IMR-90 (cell line): ENCODE results near the gene ITGB2. TPM values are rescaled to one million over a fixed set of nuclear protein-coding genes. Genes with fewer than 3 reads are reported as not detected.

Experiments used
- ATAC-seq: fragments of 200-7000 bp; cut with Tn5 transposase; 2 replicates; pipeline ENCODE4 v1.9.1; 2020; ENCODE audit warnings: low read depth, mild to moderate bottlenecking, moderate library complexity
- BruUV-seq: library from RNA; stranded (reverse); fragments of 400-500 nt; replicated peaks from 2 replicates; lab custom pipeline; 2021; lab: Mats Ljungman, UMichigan
- CTCF ChIA-PET: fragments of 300-600 bp; formaldehyde crosslinking; extraction: SDS; loops from one replicate; lab custom pipeline; 2021; ENCODE audit warnings: antibody characterized with exemption; lab: Yijun Ruan, JAX
- POLR2A ChIA-PET: fragments of 300-600 bp; sonication (Branson Sonifier 250); formaldehyde crosslinking; loops from one replicate; lab custom pipeline; 2022; ENCODE audit warnings: antibody characterized with exemption; ENCODE audit not compliant: unreplicated experiment; lab: Charles Lee
- DNase-seq: peaks from one replicate; pipeline ENCODE4 v3.0.0; 2013
- H2AFZ ChIP-seq: replicated peaks from 2 replicates; pipeline ENCODE3; 2013; ENCODE audit warnings: low read length, mild to moderate bottlenecking; ENCODE audit not compliant: poor library complexity
- H2AK5ac ChIP-seq: 2 replicates; pipeline ENCODE4 v1.6.1; 2013; ENCODE audit warnings: low read depth, low read length, inconsistent platforms
- H2AK9ac ChIP-seq: replicated peaks from 2 replicates; pipeline ENCODE3; 2013; ENCODE audit warnings: mild to moderate bottlenecking, low read depth, low read length, moderate library complexity; ENCODE audit not compliant: poor library complexity
- H2BK120ac ChIP-seq: 2 replicates; pipeline ENCODE4 v1.6.1; 2013; ENCODE audit warnings: low read depth, low read length, inconsistent platforms
- H2BK15ac ChIP-seq: 3 replicates; pipeline ENCODE4 v1.6.1; 2013; ENCODE audit warnings: low read depth, low read length, inconsistent platforms
- H2BK20ac ChIP-seq: 2 replicates; pipeline ENCODE4 v1.6.1; 2013; ENCODE audit warnings: low read depth, mild to moderate bottlenecking, inconsistent platforms, low read length, moderate library complexity
- H2BK5ac ChIP-seq: 2 replicates; pipeline ENCODE4 v1.6.1; 2013; ENCODE audit warnings: mild to moderate bottlenecking, low read depth, low read length, inconsistent platforms; ENCODE audit not compliant: poor library complexity, severe bottlenecking
- H3K14ac ChIP-seq: replicated peaks from 2 replicates; pipeline ENCODE4 v1.6.1; 2013; ENCODE audit warnings: low read depth, low read length, inconsistent platforms
- H3K18ac ChIP-seq: 2 replicates; pipeline ENCODE4 v1.6.1; 2013; ENCODE audit warnings: low read depth, low read length, control low read depth
- H3K23ac ChIP-seq: 2 replicates; pipeline ENCODE4 v1.6.1; 2013; ENCODE audit warnings: low read depth, low read length, inconsistent platforms
- H3K27ac ChIP-seq: 2 replicates; pipeline ENCODE4 v1.5.1; 2013; ENCODE audit warnings: mild to moderate bottlenecking, control low read depth, low read length; ENCODE audit not compliant: insufficient read depth
- H3K27me3 ChIP-seq: 2 replicates; pipeline ENCODE4 v1.6.1; 2013; ENCODE audit warnings: low read length; ENCODE audit not compliant: control insufficient read depth, insufficient read depth
- H3K36me3 ChIP-seq: 2 replicates; pipeline ENCODE4 v1.6.1; 2013; ENCODE audit warnings: low read length, mixed read lengths; ENCODE audit not compliant: control insufficient read depth, insufficient read depth
- H3K4ac ChIP-seq: 2 replicates; pipeline ENCODE4 v1.6.1; 2013; ENCODE audit warnings: low read depth, low read length, inconsistent platforms
- H3K4me1 ChIP-seq: 2 replicates; pipeline ENCODE4 v1.6.1; 2013; ENCODE audit warnings: low read length, mixed read lengths; ENCODE audit not compliant: control insufficient read depth, insufficient read depth
- H3K4me2 ChIP-seq: 2 replicates; pipeline ENCODE4 v1.6.1; 2013; ENCODE audit warnings: low read depth, mild to moderate bottlenecking, control low read depth, low read length, moderate library complexity
- H3K4me3 ChIP-seq: 2 replicates; pipeline ENCODE4 v1.5.1; 2013; ENCODE audit warnings: low read depth, mild to moderate bottlenecking, control low read depth, low read length, moderate library complexity; ENCODE audit not compliant: insufficient read depth
- H3K56ac ChIP-seq: 2 replicates; pipeline ENCODE4 v1.6.1; 2013; ENCODE audit warnings: low read length, inconsistent platforms; ENCODE audit not compliant: insufficient read depth; ENCODE audit errors: extremely low read depth
- H3K79me1 ChIP-seq, 2 experiments: 2 replicates each; pipeline ENCODE4 v1.6.1; 2013; ENCODE audit warnings: low read length in 2 of 2, inconsistent platforms in 1 of 2, low read depth in 1 of 2
- H3K9ac ChIP-seq: 2 replicates; pipeline ENCODE4 v1.6.1; 2013; ENCODE audit warnings: low read depth, low read length, control low read depth
- H3K9me1 ChIP-seq: 2 replicates; pipeline ENCODE4 v1.6.1; 2013; ENCODE audit warnings: low read length, inconsistent platforms; ENCODE audit not compliant: insufficient read depth
- H3K9me3 ChIP-seq: 2 replicates; pipeline ENCODE4 v1.6.1; 2013; ENCODE audit warnings: low read length; ENCODE audit not compliant: control insufficient read depth, insufficient read depth
- H4K20me1 ChIP-seq: 2 replicates; pipeline ENCODE4 v1.6.1; 2013; ENCODE audit warnings: low read length, inconsistent platforms; ENCODE audit not compliant: insufficient read depth
- H4K5ac ChIP-seq: 2 replicates; pipeline ENCODE4 v1.6.1; 2013; ENCODE audit warnings: mild to moderate bottlenecking, low read depth, low read length, control low read depth
- H4K8ac ChIP-seq, 2 experiments: 2 replicates each; pipeline ENCODE4 v1.6.1; 2013; ENCODE audit warnings: low read depth in 2 of 2, low read length in 2 of 2, control low read depth in 1 of 2, inconsistent platforms in 1 of 2
- H4K91ac ChIP-seq: 2 replicates; pipeline ENCODE4 v1.6.1; 2013; ENCODE audit warnings: low read depth, low read length, inconsistent platforms; ENCODE audit not compliant: insufficient read depth
- BHLHE40 ChIP-seq: fragments of 150-350 bp; IDR thresholded peaks from 2 replicates; pipeline ENCODE4 v1.6.1; 2016; ENCODE audit warnings: mild to moderate bottlenecking, low read depth, low read length
- CEBPB ChIP-seq: IDR thresholded peaks from 2 replicates; pipeline ENCODE4 v1.6.1; 2012; ENCODE audit warnings: low read depth, low read length, improper control_type of control experiment
- CHD1 ChIP-seq: IDR thresholded peaks from 2 replicates; pipeline ENCODE4 v1.6.1; 2012; ENCODE audit warnings: low read depth, low read length, improper control_type of control experiment
- CTCF ChIP-seq: conservative IDR thresholded peaks from 2 replicates; pipeline ENCODE4 v1.5.1; 2012; ENCODE audit warnings: mild to moderate bottlenecking, low read depth, low read length, improper control_type of control experiment
- FOS ChIP-seq: fragments of 150-350 bp; IDR thresholded peaks from 2 replicates; pipeline ENCODE4 v1.6.1; 2016; ENCODE audit warnings: low read depth, low read length
- MAFK ChIP-seq: IDR thresholded peaks from 2 replicates; pipeline ENCODE4 v1.6.1; 2012; ENCODE audit warnings: low read depth, low read length, improper control_type of control experiment
- MAZ ChIP-seq: IDR thresholded peaks from 2 replicates; pipeline ENCODE4 v1.6.1; 2012; ENCODE audit warnings: low read depth, mild to moderate bottlenecking, low read length, improper control_type of control experiment, moderate library complexity, borderline replicate concordance
- MXI1 ChIP-seq: IDR thresholded peaks from 2 replicates; pipeline ENCODE4 v1.6.1; 2012; ENCODE audit warnings: low read depth, mild to moderate bottlenecking, low read length, moderate library complexity, borderline replicate concordance
- NFE2L2 ChIP-seq: fragments of 150-350 bp; IDR thresholded peaks from 2 replicates; pipeline ENCODE4 v1.6.1; 2016; ENCODE audit warnings: low read depth, mild to moderate bottlenecking, low read length
- POLR2A ChIP-seq: IDR thresholded peaks from 2 replicates; pipeline ENCODE4 v1.6.1; 2012; ENCODE audit warnings: mild to moderate bottlenecking, low read depth, low read length
- RAD21 ChIP-seq: IDR thresholded peaks from 2 replicates; pipeline ENCODE4 v1.6.1; 2012; ENCODE audit warnings: low read length, improper control_type of control experiment
- RFX5 ChIP-seq: IDR thresholded peaks from 2 replicates; pipeline ENCODE4 v1.8.0; 2012; ENCODE audit warnings: low read depth, mild to moderate bottlenecking, low read length, moderate library complexity
- SMC3 ChIP-seq: fragments of 150-350 bp; IDR thresholded peaks from 2 replicates; pipeline ENCODE4 v1.6.1; 2016; ENCODE audit warnings: low read depth, mild to moderate bottlenecking, antibody characterized with exemption, low read length, moderate library complexity
- USF2 ChIP-seq: fragments of 150-350 bp; IDR thresholded peaks from 2 replicates; pipeline ENCODE4 v1.6.1; 2017; ENCODE audit warnings: mild to moderate bottlenecking, antibody characterized with exemption, low read length, low read depth
- WGBS, 2 experiments: methylation state at CpG; one replicate each; pipeline versions ENCODE4 v1.1.5 to v1.1.7; 2013; ENCODE audit warnings: missing lambda C conversion rate in 2 of 2; ENCODE audit not compliant: insufficient read length in 1 of 2; ENCODE audit errors: extremely low coverage in 2 of 2; 5-methylcytosine and 5-hydroxymethylcytosine counted together
- dilution Hi-C: fragments of 300-500 bp; cut with HindIII; formaldehyde crosslinking; loops from one replicate; pipeline ENCODE4 v1.14.3; 2018; ENCODE audit warnings: low sequenced_read_pairs; ENCODE audit not compliant: unreplicated experiment
- in situ Hi-C: fragments of 300-500 bp; cut with MboI; formaldehyde crosslinking; loops from 3 replicates; pipeline ENCODE4 v1.14.3; 2019; ENCODE audit warnings: low sequenced_read_pairs, inconsistent platforms, mixed read lengths
- intact Hi-C: fragments of 100-400 bp; cut with micrococcal nuclease; formaldehyde crosslinking; loops from 2 replicates; pipeline ENCODE4 v1.10.0; 2022
- polyA plus RNA-seq, 3 experiments: library from polyadenylated mRNA; depleted of rRNA; stranded (reverse); fragments of >200 nt; gene quantifications; 2 replicates each; pipeline ENCODE4 v1.2.3, GENCODE V29; 2012; ENCODE audit warnings: low replicate concordance in 1 of 3
- total RNA-seq: library from RNA; depleted of rRNA; stranded (reverse); fragments of >200 nt; gene quantifications from 2 replicates; pipeline ENCODE4 v1.2.3, GENCODE V29; 2012
- TF ChIP-seq, protein P1 (sequence below): fragments of 150-350 bp; IDR thresholded peaks from 2 replicates; pipeline ENCODE4 v1.6.1; 2016; ENCODE audit warnings: low read depth, mild to moderate bottlenecking, low read length, moderate library complexity, borderline replicate concordance

The ITGB2 gene
- total and polyA plus RNA-seq, 2 of the 4 experiments (the other 2 are of a cell fraction), result 0.14 TPM; not detected in 1

GRCh38 chr21:44934797-44935532 is 14.3 kb upstream of the ITGB2 start:
- peaks cover 10 to 14% of the 10 kb centered on the region in 2 experiments for H3K79me1 ChIP-seq
- H3K4me3 ChIP-seq, result no peak overlapping the region
- no peak overlapping the region for H3K27ac ChIP-seq
- no peak overlapping the region for H4K91ac ChIP-seq
- H2AK9ac ChIP-seq, result no peak overlapping the region
- no peak overlapping the region for H3K18ac ChIP-seq
- H2BK15ac ChIP-seq, result no peak overlapping the region
- H2BK120ac ChIP-seq, result no peak overlapping the region
- no peak overlapping the region for H3K4ac ChIP-seq
- no peak overlapping the region for H2AFZ ChIP-seq
- peaks cover 9% of the 10 kb centered on the region for H3K9me1 ChIP-seq
- ATAC-seq, result no peak
- no peak overlapping the region for H2BK20ac ChIP-seq
- peaks cover 19% of the 10 kb centered on the region; the same call in 1 of the 2 replicates for H4K20me1 ChIP-seq
- BruUV-seq, result no TSS peak
- ChIA-PET POLR2A (interaction anchor here (0.6 kb wide), 1 partner anchor 637 kb away, joined by 3 read pairs; no protein-coding TSS in a partner anchor), CTCF (interaction anchor here (1.4 kb wide), 1 partner anchor 15 kb away, joined by 3 read pairs; no protein-coding TSS in a partner anchor)
- H3K9me3 ChIP-seq, result no peaks in the 10 kb centered on the region; the same call in none of the 2 replicates
- no peak overlapping the region for H2AK5ac ChIP-seq
- no peak overlapping the region for H4K8ac ChIP-seq
- WGBS, 2 experiments, result 79% methylated on average over 2 of the region's 9 CpGs; no CpG with 5 or more reads in 1 of the 2 experiments
- no peak overlapping the region for H3K23ac ChIP-seq
- no peak overlapping the region for H3K9ac ChIP-seq
- no peak overlapping the region for H3K4me2 ChIP-seq
- H4K5ac ChIP-seq, result no peak overlapping the region
- H3K36me3 ChIP-seq, result no peaks in the 10 kb centered on the region
- in situ Hi-C loops (loop anchor here (5.0 to 25.0 kb wide), 2 partner anchors 138 to 423 kb away; no protein-coding TSS in a partner anchor), dilution Hi-C loops (no loop called here), intact Hi-C loops (no loop called here)
- H3K4me1 ChIP-seq, result peaks cover 13% of the 10 kb centered on the region
- H3K27me3 ChIP-seq, result peaks cover 49% of the 10 kb centered on the region
- H3K14ac ChIP-seq, result no peak overlapping the region
- H3K56ac ChIP-seq, result no peak overlapping the region
- no peak for DNase-seq
- H2BK5ac ChIP-seq, result no peak overlapping the region
- TF ChIP-seq BHLHE40 (no peak), FOS (no peak), RAD21 (no peak), USF2 (no peak), CTCF (no peak), CHD1 (no peak), RFX5 (no peak), CEBPB (no peak), POLR2A (no peak), MAFK (no peak), NFE2L2 (no peak), MXI1 (no peak), SMC3 (no peak), MAZ (no peak)
- TF ChIP-seq, protein P1, sequence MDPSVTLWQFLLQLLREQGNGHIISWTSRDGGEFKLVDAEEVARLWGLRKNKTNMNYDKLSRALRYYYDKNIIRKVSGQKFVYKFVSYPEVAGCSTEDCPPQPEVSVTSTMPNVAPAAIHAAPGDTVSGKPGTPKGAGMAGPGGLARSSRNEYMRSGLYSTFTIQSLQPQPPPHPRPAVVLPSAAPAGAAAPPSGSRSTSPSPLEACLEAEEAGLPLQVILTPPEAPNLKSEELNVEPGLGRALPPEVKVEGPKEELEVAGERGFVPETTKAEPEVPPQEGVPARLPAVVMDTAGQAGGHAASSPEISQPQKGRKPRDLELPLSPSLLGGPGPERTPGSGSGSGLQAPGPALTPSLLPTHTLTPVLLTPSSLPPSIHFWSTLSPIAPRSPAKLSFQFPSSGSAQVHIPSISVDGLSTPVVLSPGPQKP, result no peak
